ENCODE results near the gene LPAR6.

Gene LPAR6

DNA sequence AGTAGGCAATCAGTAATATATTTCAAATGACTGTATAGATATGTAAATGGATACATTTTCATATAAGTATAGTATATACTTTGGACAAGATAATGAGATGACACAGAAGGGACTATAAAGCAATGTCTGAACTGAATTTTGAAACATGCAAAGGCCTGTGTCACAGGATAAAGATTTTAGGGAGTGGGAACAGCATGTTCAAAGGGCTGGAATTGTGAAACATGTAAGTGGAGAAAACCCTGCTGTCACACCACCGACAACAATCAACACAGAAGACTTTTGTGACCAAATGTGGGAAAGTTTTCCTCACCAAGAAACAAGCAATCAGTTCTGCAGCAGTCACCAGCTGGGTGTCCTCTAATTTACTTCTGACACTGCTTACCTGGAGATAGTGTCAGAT lies 42.9 kb downstream of the LPAR6 start:
- DNase-seq (ENCODE audit: low spot score): no peak

Small RNA genes within 50 kb of the gene (small RNA-seq; reads per million reads assigned to genes)
- 0 reads per million in 2 experiments for gene RF00017

All from SK-N-DZ (cell line).